Ovary (tissue), 9 donors: Measurements from ENCODE around the gene SKA1. TPM values are rescaled to one million over a fixed set of nuclear protein-coding genes. Genes with fewer than 3 reads are reported as not detected.

ENCODE experiments used
- DNase-seq, 5 donors: peaks; one replicate each; pipeline ENCODE4 v3.0.0-alpha.2; 2019 to 2020
- H3K27ac ChIP-seq, 2 donors: fragments of 200-600 bp; one replicate each; pipeline versions ENCODE4 v1.5.1 to v1.8.0; 2019 to 2022
- H3K27me3 ChIP-seq: fragments of 200-600 bp; one replicate; pipeline ENCODE4 v1.8.0; 2022
- H3K36me3 ChIP-seq: fragments of 200-600 bp; sonication (generic); one replicate; pipeline ENCODE4 v1.5.1; 2019
- H3K4me1 ChIP-seq: one replicate; pipeline ENCODE4 v1.8.1; 2013; ENCODE audit warnings: mild to moderate bottlenecking, moderate library complexity; ENCODE audit not compliant: insufficient read depth
- H3K4me3 ChIP-seq: fragments of 200-600 bp; sonication (generic); one replicate; pipeline ENCODE4 v1.5.1; 2017
- H3K9me3 ChIP-seq, 2 donors: fragments of 200-600 bp in 1 of 2; sonication (generic) in 1 of 2; one replicate each; pipeline versions ENCODE4 v1.5.1 to v1.8.1; 2013 to 2019; ENCODE audit warnings: mild to moderate bottlenecking in 1 of 2, moderate library complexity in 1 of 2
- CTCF ChIP-seq, 3 donors: fragments of 450-650 bp in 2 of 3; fragments of 200-600 bp in 1 of 3; IDR thresholded peaks; one replicate each; pipeline versions ENCODE4 v1.5.1 to v1.8.0; 2016 to 2022; ENCODE audit warnings: antibody characterized with exemption in 3 of 3, mild to moderate bottlenecking in 1 of 3
- EP300 ChIP-seq: sonication (generic); formaldehyde crosslinking; IDR thresholded peaks from one replicate; pipeline ENCODE4 v1.6.1; 2017; ENCODE audit warnings: antibody characterized with exemption
- POLR2A ChIP-seq: fragments of 450-650 bp; IDR thresholded peaks from one replicate; pipeline ENCODE4 v1.6.1; 2017; ENCODE audit warnings: antibody characterized with exemption, mild to moderate bottlenecking, moderate library complexity
- WGBS, 3 donors: extraction: QIAGEN DNeasy Blood & Tissue Kit in 1 of 3; methylation state at CpG; one replicate each; pipeline versions ENCODE4 v1.1.5 to v1.1.7; 2013 to 2017; 5-methylcytosine and 5-hydroxymethylcytosine counted together
- intact Hi-C, 4 donors: fragments of 100-400 bp; cut with DNase I; formaldehyde crosslinking; loops; one replicate each; pipeline versions ENCODE4 v1.11.0 to v1.15.1; 2022 to 2023
- polyA plus RNA-seq, 2 donors: library from polyadenylated mRNA; stranded (reverse); fragments of 200-250 nt in 1 of 2; fragments of 350-450 nt in 1 of 2; fragmentation: Illumina TruSeq in 1 of 2; extraction: RNeasy Lipid Tissue Mini Kit (QIAGEN cat#74804) in 1 of 2; gene quantifications; one replicate each; pipeline ENCODE4 v1.2.3, GENCODE V29; 2013 to 2014
- total RNA-seq, 7 donors: library from RNA; depleted of rRNA in 2 of 7; stranded (reverse); fragments of >200 nt in 2 of 7; fragmentation: NEBNext Ultra II Directional in 3 of 7; extraction: Animal tissue kit (Norgen Biotek cat#: 25700) in 3 of 7; gene quantifications; one replicate each; pipeline versions ENCODE4 v1.1.0 to v1.2.4, GENCODE V29; 2016 to 2023
- donor health status: DM: no; HTN: no; CAD: no; lungs with moderate emphysema.
- donor health status: DM: no; HTN: no; CAD: no.
- donor health status: Bipolar disorder and iron deficiency.
- donor health status: DM: yes; HTN: yes; CAD: no.
- donor health status: DM: no; HTN: no; CAD: no.
- donor health status: DM: yes; HTN: yes; CAD: no.

The SKA1 gene
- total and polyA plus RNA-seq, 9 donors: 0.10 to 3.3 (median 0.60) TPM; not detected in 3

GRCh38 chr18:50334546-50335152 lies 40.2 kb upstream of the SKA1 start:
- no peaks in the 10 kb centered on the region for H3K27me3 ChIP-seq
- intact Hi-C loops: no loop called here
- H3K4me3 ChIP-seq: no peak overlapping the region
- DNase-seq: no peak
- no peak overlapping the region for H3K27ac ChIP-seq
- 72 to 84% (median 77%) methylated on average over 7 of the region's 7 CpGs for WGBS, 3 donors
- no peaks in the 10 kb centered on the region for H3K9me3 ChIP-seq
- no peaks in the 10 kb centered on the region for H3K4me1 ChIP-seq
- no peaks in the 10 kb centered on the region for H3K36me3 ChIP-seq
- no peak for TF ChIP-seq CTCF (IDR thresholded peaks at IDR 0.05)

GRCh38 chr18:50338122-50338521 lies 36.7 kb upstream of the SKA1 start:
- no peak overlapping the region for H3K27ac ChIP-seq
- H3K36me3 ChIP-seq: no peaks in the 10 kb centered on the region
- H3K9me3 ChIP-seq: no peaks in the 10 kb centered on the region
- H3K4me3 ChIP-seq: no peak overlapping the region
- no peaks in the 10 kb centered on the region for H3K27me3 ChIP-seq
- TF ChIP-seq CTCF (IDR thresholded peaks at IDR 0.05) (no peak), POLR2A (no peak), EP300 (no peak)
- 65 to 83% (median 81%) methylated on average over 2 of the region's 2 CpGs for WGBS, 3 donors
- intact Hi-C loops: no loop called here
- no peaks in the 10 kb centered on the region for H3K4me1 ChIP-seq
- no peak for DNase-seq

GRCh38 chr18:50338715-50339114 lies 36.1 kb upstream of the SKA1 start:
- H3K27ac ChIP-seq: no peak overlapping the region
- intact Hi-C loops: no loop called here
- H3K36me3 ChIP-seq: no peaks in the 10 kb centered on the region
- H3K9me3 ChIP-seq: no peaks in the 10 kb centered on the region
- no peaks in the 10 kb centered on the region for H3K4me1 ChIP-seq
- TF ChIP-seq POLR2A (no peak), EP300 (no peak), CTCF (IDR thresholded peaks at IDR 0.05) (no peak)
- 18 to 29% (median 23%) methylated on average over 2 of the region's 2 CpGs for WGBS, 3 donors
- no peak for DNase-seq
- H3K4me3 ChIP-seq: no peak overlapping the region
- no peaks in the 10 kb centered on the region for H3K27me3 ChIP-seq

GRCh38 chr18:50340078-50340477 lies 34.8 kb upstream of the SKA1 start:
- intact Hi-C loops: no loop called here
- no peak for TF ChIP-seq POLR2A
- 84 to 90% (median 86%) methylated on average over 21 to 24 of the region's 24 CpGs for WGBS, 3 donors

GRCh38 chr18:50341443-50341842 lies 33.4 kb upstream of the SKA1 start:
- DNase-seq: no peak
- Histone ChIP-seq H3K27ac (no peak overlapping the region), H3K36me3 (no peaks in the 10 kb centered on the region), H3K4me3 (no peak overlapping the region), H3K9me3 (no peaks in the 10 kb centered on the region), H3K27me3 (no peaks in the 10 kb centered on the region), H3K4me1 (no peaks in the 10 kb centered on the region)
- WGBS, 3 donors: 79 to 88% (median 87%) methylated on average over 2 of the region's 2 CpGs
- TF ChIP-seq POLR2A (no peak), EP300 (no peak), CTCF (IDR thresholded peaks at IDR 0.05) (no peak)
- intact Hi-C loops: no loop called here

More at GRCh38 chr18:50340078-50340477, 34.8 kb upstream of the SKA1 start:
- Histone ChIP-seq H3K9me3 (no peaks in the 10 kb centered on the region), H3K36me3 (no peaks in the 10 kb centered on the region), H3K27me3 (no peaks in the 10 kb centered on the region), H3K27ac (no peak overlapping the region), H3K4me3 (no peak overlapping the region), H3K4me1 (no peaks in the 10 kb centered on the region)
- peak in 1 of 5 donors; percentile 16 for DNase-seq
